Left renal pelvis (tissue), 4 donors: ENCODE results near the gene ZNF740. TPM values are rescaled to one million over a fixed set of nuclear protein-coding genes. Genes with fewer than 3 reads are reported as not detected.

Experiments used
- DNase-seq, 4 donors: peaks; one replicate each; pipeline ENCODE4 v3.0.0-alpha.2; 2013; ENCODE audit warnings: low read depth in 4 of 4, low spot score in 3 of 4
- polyA plus RNA-seq, 4 donors: library from polyadenylated mRNA; unstranded; fragments of 120-200 nt; gene quantifications; one replicate each; pipeline ENCODE4 v1.2.1, GENCODE V29; 2013; ENCODE audit not compliant: insufficient read length in 4 of 4

ZNF740 gene
- polyA plus RNA-seq, 4 donors: 53.2 to 76.4 (median 67.8) TPM

- no peak for DNase-seq
These were observed 43.8 kb downstream of the ZNF740 start for GRCh38 chr12:53224061-53224896.

DNA sequence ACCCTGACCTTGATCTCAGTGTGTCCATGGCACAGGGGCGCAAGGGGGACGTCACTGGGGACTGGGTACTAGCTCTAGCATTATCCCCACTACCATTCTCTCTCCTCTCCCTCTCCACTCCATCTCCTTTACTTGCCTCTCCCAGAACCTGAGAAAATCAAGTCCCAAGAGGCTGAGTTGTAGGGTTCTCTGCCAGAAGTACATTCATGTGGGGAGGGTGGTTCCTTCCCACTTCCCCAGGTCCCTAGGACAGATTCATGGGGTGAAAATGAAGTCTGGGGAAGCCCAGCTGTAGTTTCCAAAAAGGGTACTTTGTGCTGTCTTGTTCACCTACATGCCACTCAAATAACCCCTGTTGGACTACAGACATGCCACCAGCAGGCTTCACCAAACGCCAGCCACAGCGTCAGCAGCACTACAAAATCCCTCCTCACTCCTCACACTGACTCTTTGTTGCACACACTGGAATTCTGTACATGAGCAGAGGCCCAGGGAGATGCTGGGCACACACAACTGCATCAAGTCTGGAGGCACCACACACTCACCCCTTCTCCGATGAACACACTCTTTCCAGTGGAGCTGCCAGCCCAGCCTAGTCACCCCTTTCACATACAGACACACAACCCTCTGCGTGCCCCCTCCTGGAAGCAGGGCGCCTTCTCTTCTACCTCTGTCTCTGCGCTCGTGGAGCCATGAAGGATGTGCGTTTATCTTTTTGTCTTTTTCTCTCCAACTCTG, 44.5 kb downstream of the ZNF740 start:
- no peak for DNase-seq

GRCh38 chr12:53225635-53226424, 45.3 kb downstream of the ZNF740 start:
- DNase-seq: no peak

- DNase-seq: no peak
These were observed 46.3 kb downstream of the ZNF740 start for GRCh38 chr12:53226815-53227214.

- DNase-seq: no peak
These were observed 46.8 kb downstream of the ZNF740 start for GRCh38 chr12:53227341-53227740.

GRCh38 chr12:53227836-53228235, 47.3 kb downstream of the ZNF740 start:
- no peak for DNase-seq

DNA sequence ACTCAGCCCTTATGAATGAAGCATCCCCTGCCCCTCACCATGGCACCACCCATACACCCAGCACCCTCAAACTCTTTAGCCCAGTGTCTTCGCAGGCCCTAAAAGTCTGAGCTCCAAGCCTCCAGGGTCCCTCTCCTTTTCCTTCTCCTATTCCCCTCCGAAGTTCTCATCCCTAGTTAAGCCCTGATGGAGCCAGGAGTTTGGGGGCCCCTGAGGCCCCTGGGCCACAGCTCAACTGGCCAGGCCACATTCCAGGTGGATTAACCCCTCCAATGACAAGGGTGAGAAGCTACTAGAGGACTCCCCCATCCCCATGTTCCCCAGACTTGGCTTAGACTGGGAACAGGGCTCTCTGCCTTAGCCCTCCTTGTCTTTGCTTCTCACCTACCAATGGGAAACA, 48.9 kb downstream of the ZNF740 start:
- DNase-seq: no peak

GRCh38 chr12:53230108-53230845, 49.8 kb downstream of the ZNF740 start:
- no peak for DNase-seq

- DNase-seq: no peak
These were observed 51.1 kb downstream of the ZNF740 start for GRCh38 chr12:53231671-53231920.

DNA sequence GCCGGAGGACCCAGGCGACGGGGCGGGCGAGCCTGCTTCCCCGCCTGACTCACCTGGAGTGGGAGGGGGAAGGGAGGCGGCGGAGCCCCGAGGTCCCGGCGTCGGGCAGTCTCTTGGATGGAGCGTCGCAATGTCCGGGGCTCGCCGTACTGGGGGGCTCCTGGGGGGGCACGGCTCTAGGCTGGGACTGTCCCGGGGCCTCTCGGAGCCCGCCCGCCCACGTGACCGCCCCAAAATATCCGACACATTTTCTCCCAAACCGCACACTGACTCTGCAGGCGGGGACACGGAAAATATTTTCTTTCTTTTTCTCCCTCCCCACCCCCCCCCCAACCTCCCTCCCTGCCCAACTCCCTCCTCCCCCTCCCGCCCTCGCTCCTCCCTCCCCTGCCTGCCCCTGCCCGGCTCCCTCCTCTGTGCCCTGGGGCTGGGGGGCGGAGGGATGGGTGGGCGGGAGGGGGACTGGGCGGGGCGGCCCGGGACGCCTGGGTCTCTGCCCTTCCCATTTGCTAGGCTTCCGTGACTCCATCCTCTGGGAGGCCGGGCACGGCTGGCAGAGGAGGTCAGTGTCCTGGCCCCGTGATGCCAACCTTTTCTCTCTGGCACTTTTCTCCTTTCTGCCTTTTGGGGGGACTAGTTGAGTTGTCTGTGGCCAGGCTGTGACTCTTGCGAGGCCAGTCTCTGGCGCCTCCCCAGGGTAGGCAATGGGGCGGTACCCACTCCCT, 51.6 kb downstream of the ZNF740 start, which contains the start of gene RARG:
RARG (minus strand) TSS at position 289 of the 725 bp plus-strand sequence. CDS start 4,664 bp downstream, outside the sequence.
- DNase-seq: no peak

DNA sequence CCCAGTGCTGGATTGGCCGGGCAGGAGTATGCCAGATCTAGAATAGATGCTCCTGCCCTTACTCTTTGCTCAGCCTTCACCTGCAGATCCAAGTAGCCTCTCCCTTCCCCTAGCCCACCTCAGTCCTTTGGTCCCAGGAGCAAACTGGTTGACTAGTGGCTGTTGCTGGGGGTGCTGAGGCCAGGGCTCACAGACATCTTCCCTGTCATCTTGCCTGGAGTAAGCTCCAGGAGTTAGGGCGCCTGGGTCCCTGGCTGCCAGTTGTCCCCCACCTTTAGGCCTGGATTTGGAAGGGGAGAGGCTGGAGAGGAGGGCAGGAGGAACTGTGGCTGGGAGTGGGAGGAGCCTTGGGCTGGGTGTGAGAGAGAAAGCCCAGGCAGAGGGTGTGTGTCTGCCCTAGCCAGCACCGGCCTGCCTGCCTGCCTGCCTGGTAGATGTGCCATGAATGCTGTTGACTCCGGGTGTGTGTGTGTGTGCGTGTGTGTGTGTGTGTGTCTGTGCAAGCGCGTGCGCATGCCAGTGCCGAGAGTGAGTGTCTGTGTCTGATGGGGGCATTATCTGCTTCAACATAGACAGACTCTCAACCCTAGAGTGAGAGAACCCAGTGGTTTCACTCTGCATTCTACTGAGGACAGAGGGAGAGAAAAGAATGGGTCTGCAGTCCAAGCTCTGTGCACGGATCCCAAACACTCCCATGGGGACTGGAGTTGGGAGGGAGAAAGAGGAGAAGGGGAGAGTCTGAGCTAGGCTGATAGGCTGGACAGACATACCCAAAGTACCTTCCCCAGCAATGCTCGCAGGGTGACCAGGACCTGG, 52.3 kb downstream of the ZNF740 start:
- no peak for DNase-seq

DNA sequence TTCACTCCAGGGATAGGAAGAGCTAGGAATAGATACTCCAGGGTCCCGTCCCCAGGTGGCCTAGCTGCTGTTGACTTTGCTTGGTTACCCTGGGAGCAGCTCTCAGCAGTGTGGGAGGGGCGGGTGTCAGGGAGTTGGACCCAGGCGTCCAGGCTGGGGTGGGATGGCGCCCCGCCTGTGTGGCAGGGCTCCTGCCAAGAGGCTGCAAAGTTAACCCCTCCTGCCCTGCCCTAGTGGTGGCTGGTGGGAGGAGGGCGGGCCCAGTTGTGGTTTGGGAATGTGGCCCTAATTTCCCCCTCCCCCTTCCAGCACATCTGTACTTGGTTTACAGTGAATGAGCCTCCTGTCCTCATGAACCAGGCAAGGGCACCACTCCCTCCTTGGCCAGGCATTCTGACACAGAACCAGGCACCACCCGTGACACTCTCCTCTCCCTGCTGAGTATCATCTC, 53.2 kb downstream of the ZNF740 start:
- no peak for DNase-seq

DNA sequence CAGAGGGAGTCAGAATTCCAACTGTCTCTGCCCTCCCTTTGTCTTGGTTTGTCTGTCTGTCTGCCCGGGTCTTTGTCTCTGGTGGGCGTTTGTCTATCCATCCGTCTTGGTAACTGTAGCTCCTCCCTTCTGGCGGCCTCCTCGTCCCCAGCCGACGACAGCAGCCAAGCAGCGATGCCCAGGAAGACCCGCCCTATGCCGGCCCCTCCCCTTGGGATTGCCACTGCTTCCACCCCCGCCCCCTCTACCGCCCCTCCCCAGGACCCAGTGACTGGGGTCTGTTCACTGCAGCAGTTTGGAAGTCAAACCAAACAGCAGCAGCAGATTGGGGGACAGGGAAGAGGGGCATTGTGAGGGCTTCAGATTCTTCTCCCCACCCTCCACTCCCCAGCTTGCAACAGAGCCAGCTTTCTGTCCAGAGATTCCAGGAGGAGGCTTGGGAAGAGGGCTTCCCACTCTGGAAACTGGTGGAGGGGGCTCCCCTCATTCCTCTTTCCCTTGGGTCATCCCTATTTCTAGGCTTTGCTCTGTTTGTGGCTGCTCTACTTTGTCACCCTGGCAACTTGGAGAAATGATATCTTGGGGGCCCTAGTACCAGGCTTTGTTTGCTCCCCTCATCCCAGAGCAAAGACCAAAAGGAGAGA, 53.9 kb downstream of the ZNF740 start:
- DNase-seq: no peak

DNA sequence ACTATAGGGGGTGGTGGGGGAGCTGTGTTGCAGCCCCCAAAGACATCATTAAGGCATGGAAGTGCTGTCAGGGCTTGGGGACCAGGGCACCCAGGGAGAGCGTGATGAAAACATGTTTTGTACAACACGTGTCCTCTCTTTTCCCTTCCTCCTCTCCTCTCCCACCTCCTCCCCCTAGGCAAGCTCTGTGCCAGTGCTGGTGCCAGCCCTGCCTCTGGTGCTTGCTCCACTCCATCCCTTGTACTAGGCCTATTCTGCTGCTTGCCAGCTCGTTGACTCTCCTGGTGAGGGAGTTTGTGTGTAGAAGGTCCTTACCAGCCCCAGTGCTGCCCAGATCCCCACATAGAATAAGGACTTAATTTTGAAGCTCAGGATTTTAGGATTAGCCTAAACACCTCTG, 54.6 kb downstream of the ZNF740 start:
- DNase-seq: no peak

GRCh38 chr12:53235742-53236442, 55.4 kb downstream of the ZNF740 start:
- DNase-seq: no peak

DNA sequence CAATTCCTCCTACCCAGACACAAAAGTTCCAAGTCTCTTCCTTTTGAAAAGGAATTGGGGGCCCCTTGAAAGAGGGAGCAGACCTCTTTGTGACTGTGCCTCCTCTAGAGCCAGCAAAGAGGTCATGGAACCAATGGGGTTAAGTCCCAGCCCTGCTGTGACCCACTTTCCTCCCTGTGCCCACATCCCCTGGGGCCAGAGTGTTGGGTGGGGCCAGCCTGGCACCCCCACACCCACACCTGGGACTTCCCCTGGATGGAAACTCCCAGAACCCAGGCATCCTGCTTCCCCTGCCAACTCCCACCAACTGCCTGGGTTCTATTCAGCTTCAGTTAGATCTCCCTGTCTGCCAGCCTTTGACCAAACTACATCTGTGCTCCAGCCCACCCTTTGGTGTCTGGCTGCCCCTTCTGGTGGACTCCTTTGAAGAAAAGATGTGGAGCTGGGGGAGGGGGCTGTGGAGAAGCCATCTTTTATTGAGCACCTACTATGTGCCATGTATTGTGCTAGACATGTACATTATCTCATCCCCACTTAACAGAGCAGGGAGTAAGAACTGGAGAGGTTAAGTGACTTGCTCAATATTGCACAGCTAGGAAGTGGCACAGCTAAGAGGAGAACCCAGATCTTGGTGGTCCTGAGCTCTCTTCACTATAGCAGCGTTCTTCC, 56.1 kb downstream of the ZNF740 start:
- no peak for DNase-seq

GRCh38 chr12:53239643-53240258, 59.2 kb downstream of the ZNF740 start:
- DNase-seq: no peak
